Parathyroid adenoma (tissue), 2 donors: ENCODE data around the gene VIT.

ENCODE experiments used
- H2AFZ ChIP-seq: fragments of 300-600 bp; sonication (generic); one replicate; pipeline ENCODE4 v1.7.0; 2017; ENCODE audit warnings: antibody characterized with exemption, mild to moderate bottlenecking
- H3K27ac ChIP-seq: fragments of 300-600 bp; sonication (generic); one replicate; pipeline ENCODE4 v1.7.0; 2017
- H3K27me3 ChIP-seq: fragments of 300-600 bp; sonication (generic); one replicate; pipeline ENCODE4 v1.7.0; 2017; ENCODE audit warnings: low read length; ENCODE audit not compliant: control insufficient read depth, insufficient read depth
- H3K36me3 ChIP-seq: fragments of 300-600 bp; sonication (generic); one replicate; pipeline ENCODE4 v1.7.0; 2017; ENCODE audit warnings: low read length; ENCODE audit not compliant: control insufficient read depth, insufficient read depth
- H3K4me1 ChIP-seq: fragments of 300-600 bp; sonication (generic); one replicate; pipeline ENCODE4 v1.7.0; 2017; ENCODE audit warnings: control low read depth
- H3K4me2 ChIP-seq: fragments of 300-600 bp; sonication (generic); one replicate; pipeline ENCODE4 v1.7.0; 2017; ENCODE audit warnings: low read length
- H3K4me3 ChIP-seq: fragments of 300-600 bp; sonication (generic); one replicate; pipeline ENCODE4 v1.7.0; 2017; ENCODE audit warnings: low read depth, low read length
- H3K79me2 ChIP-seq: fragments of 300-600 bp; sonication (generic); one replicate; pipeline ENCODE4 v1.7.0; 2017; ENCODE audit warnings: control low read depth
- H3K9ac ChIP-seq: fragments of 300-600 bp; sonication (generic); one replicate; pipeline ENCODE4 v1.7.0; 2017; ENCODE audit warnings: mild to moderate bottlenecking
- H3K9me3 ChIP-seq: fragments of 300-600 bp; sonication (generic); one replicate; pipeline ENCODE4 v1.7.0; 2017; ENCODE audit warnings: low read length; ENCODE audit not compliant: control insufficient read depth
- CTCF ChIP-seq: fragments of 300-600 bp; sonication (generic); IDR thresholded peaks from one replicate; pipeline ENCODE4 v1.7.0; 2017; ENCODE audit warnings: antibody characterized with exemption, mild to moderate bottlenecking
- donor health status: primary hyperparathyroidism.

The VIT gene

GRCh38 chr2:36706021-36706876 is 9.7 kb downstream of the VIT start:
- H3K27me3 ChIP-seq = no peaks in the 10 kb centered on the region
- TF ChIP-seq CTCF = no peak
- H3K79me2 ChIP-seq = no peaks in the 10 kb centered on the region
- no peaks in the 10 kb centered on the region for H3K36me3 ChIP-seq
- no peak overlapping the region for H3K9ac ChIP-seq
- no peaks in the 10 kb centered on the region for H3K9me3 ChIP-seq
- H2AFZ ChIP-seq = no peak overlapping the region
- H3K4me3 ChIP-seq = no peak overlapping the region
- H3K4me2 ChIP-seq = no peak overlapping the region
- H3K27ac ChIP-seq = no peak overlapping the region
- no peaks in the 10 kb centered on the region for H3K4me1 ChIP-seq

GRCh38 chr2:36707050-36707449 is 10.5 kb downstream of the VIT start:
- no peak overlapping the region for H2AFZ ChIP-seq
- H3K9me3 ChIP-seq = no peaks in the 10 kb centered on the region
- no peaks in the 10 kb centered on the region for H3K79me2 ChIP-seq
- no peaks in the 10 kb centered on the region for H3K4me1 ChIP-seq
- no peaks in the 10 kb centered on the region for H3K36me3 ChIP-seq
- H3K27me3 ChIP-seq = no peaks in the 10 kb centered on the region
- TF ChIP-seq CTCF = no peak
- H3K4me2 ChIP-seq = no peak overlapping the region
- no peak overlapping the region for H3K9ac ChIP-seq
- H3K27ac ChIP-seq = no peak overlapping the region
- H3K4me3 ChIP-seq = no peak overlapping the region

GRCh38 chr2:36708041-36708741 is 11.7 kb downstream of the VIT start:
- Histone ChIP-seq H3K79me2 (no peaks in the 10 kb centered on the region), H3K9ac (no peak overlapping the region), H3K4me3 (no peak overlapping the region), H3K4me1 (no peaks in the 10 kb centered on the region), H3K27ac (no peak overlapping the region), H3K27me3 (no peaks in the 10 kb centered on the region), H3K4me2 (no peak overlapping the region), H3K36me3 (no peaks in the 10 kb centered on the region), H3K9me3 (no peaks in the 10 kb centered on the region), H2AFZ (no peak overlapping the region)
- no peak for TF ChIP-seq CTCF

GRCh38 chr2:36710858-36711515 is 14.5 kb downstream of the VIT start:
- TF ChIP-seq CTCF = no peak

More at GRCh38 chr2:36710858-36711515, 14.5 kb downstream of the VIT start:
- Histone ChIP-seq H3K9ac (no peak overlapping the region), H2AFZ (no peak overlapping the region), H3K4me3 (no peak overlapping the region), H3K27ac (no peak overlapping the region), H3K36me3 (no peaks in the 10 kb centered on the region), H3K4me1 (no peaks in the 10 kb centered on the region), H3K9me3 (no peaks in the 10 kb centered on the region), H3K4me2 (no peak overlapping the region), H3K79me2 (no peaks in the 10 kb centered on the region), H3K27me3 (no peaks in the 10 kb centered on the region)
